HFFc6 (cell line): Measurements from ENCODE around the gene RLN3. TPM values are rescaled to one million over a fixed set of nuclear protein-coding genes. Genes with fewer than 3 reads are reported as not detected.
"Not testable (repeated sequence)": the region's sequence is repeated elsewhere in the genome, so short reads cannot be mapped to it uniquely, and the experiment has no call there.

Source experiments
- DNase-seq: peaks from one replicate; pipeline ENCODE4 v3.0.0-alpha.2; 2018
- H3K27ac Mint-ChIP-seq: 2 replicates; pipeline ENCODE4 v1.8.0; 2020; ENCODE audit warnings: mild to moderate bottlenecking, mixed read lengths
- H3K27me3 Mint-ChIP-seq: 2 replicates; pipeline ENCODE4 v1.8.0; 2021; ENCODE audit warnings: mild to moderate bottlenecking, moderate library complexity, mixed read lengths; ENCODE audit not compliant: insufficient read depth
- H3K36me3 Mint-ChIP-seq: 2 replicates; pipeline ENCODE4 v1.8.0; 2021; ENCODE audit warnings: low read depth, mixed read lengths
- H3K4me1 Mint-ChIP-seq: 2 replicates; pipeline ENCODE4 v1.8.0; 2020; ENCODE audit warnings: low read depth, mixed read lengths
- H3K4me3 Mint-ChIP-seq: 2 replicates; pipeline ENCODE4 v1.8.0; 2020; ENCODE audit warnings: mild to moderate bottlenecking, moderate library complexity, mixed read lengths
- H3K9me3 Mint-ChIP-seq: 2 replicates; pipeline ENCODE4 v1.8.0; 2020; ENCODE audit warnings: mild to moderate bottlenecking, mixed read lengths
- total RNA-seq, 6 experiments: library from RNA; stranded (reverse); fragmentation: NEBNext Ultra II Directional; extraction: Animal tissue kit (Norgen Biotek cat#: 25700); gene quantifications; 2 replicates in 1 of 6; 3 replicates in 5 of 6; pipeline ENCODE4 v1.2.3, GENCODE V29; 2021
- TF ChIP-seq, protein P1 (sequence below): fragments of 200-600 bp; sonication (generic); IDR thresholded peaks from 2 replicates; pipeline ENCODE4 v1.5.0; 2021; ENCODE audit warnings: antibody characterized with exemption, mild to moderate bottlenecking

RLN3 gene
- total RNA-seq, 6 experiments from 2014 or later: not detected

DNA sequence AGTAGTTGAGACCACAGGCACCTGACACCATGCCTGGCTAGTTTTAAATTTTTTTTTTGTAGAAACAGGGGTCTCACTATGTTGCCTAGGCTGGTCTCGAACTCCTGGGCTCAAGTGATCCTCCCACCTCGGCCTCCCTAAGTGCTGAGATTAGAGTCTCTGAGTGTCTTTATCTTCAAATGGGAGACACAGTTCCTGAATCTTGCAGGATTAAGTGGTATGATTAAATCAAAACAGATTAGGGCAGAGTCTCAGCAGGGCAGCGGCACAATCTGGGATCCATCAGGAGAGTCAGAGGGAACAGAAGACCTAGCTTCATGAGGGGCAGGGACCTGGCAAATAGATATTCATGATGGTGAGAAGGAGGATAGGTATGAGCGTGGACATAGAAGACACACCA is 953 bp downstream of the RLN3 start:
- TF ChIP-seq, protein P1, sequence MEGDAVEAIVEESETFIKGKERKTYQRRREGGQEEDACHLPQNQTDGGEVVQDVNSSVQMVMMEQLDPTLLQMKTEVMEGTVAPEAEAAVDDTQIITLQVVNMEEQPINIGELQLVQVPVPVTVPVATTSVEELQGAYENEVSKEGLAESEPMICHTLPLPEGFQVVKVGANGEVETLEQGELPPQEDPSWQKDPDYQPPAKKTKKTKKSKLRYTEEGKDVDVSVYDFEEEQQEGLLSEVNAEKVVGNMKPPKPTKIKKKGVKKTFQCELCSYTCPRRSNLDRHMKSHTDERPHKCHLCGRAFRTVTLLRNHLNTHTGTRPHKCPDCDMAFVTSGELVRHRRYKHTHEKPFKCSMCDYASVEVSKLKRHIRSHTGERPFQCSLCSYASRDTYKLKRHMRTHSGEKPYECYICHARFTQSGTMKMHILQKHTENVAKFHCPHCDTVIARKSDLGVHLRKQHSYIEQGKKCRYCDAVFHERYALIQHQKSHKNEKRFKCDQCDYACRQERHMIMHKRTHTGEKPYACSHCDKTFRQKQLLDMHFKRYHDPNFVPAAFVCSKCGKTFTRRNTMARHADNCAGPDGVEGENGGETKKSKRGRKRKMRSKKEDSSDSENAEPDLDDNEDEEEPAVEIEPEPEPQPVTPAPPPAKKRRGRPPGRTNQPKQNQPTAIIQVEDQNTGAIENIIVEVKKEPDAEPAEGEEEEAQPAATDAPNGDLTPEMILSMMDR: no peak
- H3K4me1 Mint-ChIP-seq: peaks cover 2% of the 10 kb centered on the region
- no peak overlapping the region for H3K4me3 Mint-ChIP-seq
- H3K27ac Mint-ChIP-seq: no peak overlapping the region
- no peaks in the 10 kb centered on the region for H3K9me3 Mint-ChIP-seq
- no peaks in the 10 kb centered on the region for H3K36me3 Mint-ChIP-seq
- peaks cover 5% of the 10 kb centered on the region for H3K27me3 Mint-ChIP-seq
- DNase-seq: no peak

DNA sequence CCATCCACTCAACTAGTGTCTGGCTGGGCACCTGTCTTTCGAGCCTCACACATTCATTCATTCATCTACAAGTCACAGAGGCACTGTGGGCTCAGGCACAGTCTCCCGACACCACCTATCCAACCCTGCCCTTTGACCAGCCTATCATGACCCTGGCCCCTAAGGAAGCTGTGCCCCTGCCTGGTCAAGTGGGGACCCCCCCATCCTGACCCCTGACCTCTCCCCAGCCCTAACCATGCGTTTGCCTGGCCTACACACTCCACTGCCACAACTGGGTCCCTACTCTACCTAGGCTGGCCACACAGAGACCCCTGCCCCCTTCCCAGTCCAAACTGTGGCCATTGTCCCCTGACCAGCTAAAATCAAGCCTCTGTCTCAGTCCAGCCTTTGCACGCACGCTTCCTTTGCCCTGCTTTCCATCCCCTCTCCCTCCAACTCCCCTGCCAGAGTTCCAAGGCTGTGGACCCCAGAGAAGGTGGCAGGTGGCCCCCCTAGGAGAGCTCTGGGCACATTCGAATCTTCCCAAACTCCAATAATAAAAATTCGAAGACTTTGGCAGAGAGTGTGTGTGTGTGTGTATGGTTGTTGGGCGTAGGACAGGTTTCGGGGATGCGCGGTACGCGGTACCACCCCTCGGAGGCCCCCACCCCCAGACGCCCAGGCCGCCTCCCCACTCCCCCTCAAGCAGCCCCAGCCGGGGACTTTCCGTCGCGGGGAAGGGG is 3.2 kb downstream of the RLN3 start:
- no peak overlapping the region for H3K27ac Mint-ChIP-seq
- TF ChIP-seq, protein P1: no peak
- H3K4me3 Mint-ChIP-seq: peak overlapping the region; percentile 88
- peaks cover 5% of the 10 kb centered on the region for H3K27me3 Mint-ChIP-seq
- H3K4me1 Mint-ChIP-seq: peaks cover 12% of the 10 kb centered on the region
- DNase-seq: no peak
- no peaks in the 10 kb centered on the region for H3K36me3 Mint-ChIP-seq
- H3K9me3 Mint-ChIP-seq: no peaks in the 10 kb centered on the region

GRCh38 chr19:14031719-14032480 is 4.0 kb downstream of the RLN3 start, which contains the start of gene IL27RA:
IL27RA (plus strand) TSS chr19:14031762; CDS start chr19:14031873, 111 bp downstream.
- H3K4me3 Mint-ChIP-seq: peak within 1 kb of the TSS; percentile 88
- H3K27ac Mint-ChIP-seq: peak within 1 kb of the TSS; percentile 45
- no peaks in the 10 kb centered on the region for H3K9me3 Mint-ChIP-seq
- peak; percentile 22 for DNase-seq
- H3K36me3 Mint-ChIP-seq: no peaks in the 10 kb centered on the region
- TF ChIP-seq, protein P1: peak; percentile 73
- peaks cover 5% of the 10 kb centered on the region for H3K27me3 Mint-ChIP-seq
- H3K4me1 Mint-ChIP-seq: peaks cover 14% of the 10 kb centered on the region

DNA sequence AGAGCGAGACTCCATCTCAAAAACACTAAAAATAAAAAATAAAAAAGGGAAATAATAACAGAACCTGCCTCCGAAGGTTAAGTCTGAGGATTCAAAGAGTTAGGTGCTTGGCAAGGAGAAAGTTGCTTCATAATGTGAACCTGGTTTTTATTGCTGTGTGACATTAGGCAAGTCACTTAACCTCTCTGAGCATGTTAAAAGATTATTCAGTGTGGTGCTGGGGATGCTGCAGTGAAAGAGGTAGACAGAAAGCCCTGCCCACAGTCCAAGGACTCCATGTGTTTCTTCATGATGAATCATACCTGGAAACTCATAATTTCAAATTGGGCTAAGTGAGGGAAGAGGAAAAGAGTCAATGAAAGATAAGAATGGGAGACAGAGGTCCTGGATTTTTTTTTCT is 6.0 kb downstream of the RLN3 start:
- H3K36me3 Mint-ChIP-seq: no peaks in the 10 kb centered on the region
- TF ChIP-seq, protein P1: no peak
- H3K9me3 Mint-ChIP-seq: no peaks in the 10 kb centered on the region
- no peak for DNase-seq
- peaks cover 14% of the 10 kb centered on the region for H3K4me1 Mint-ChIP-seq
- H3K27me3 Mint-ChIP-seq: peaks cover 2% of the 10 kb centered on the region; the same call in 1 of the 2 replicates
- no peak overlapping the region; the same call in 1 of the 2 replicates for H3K27ac Mint-ChIP-seq
- no peak overlapping the region for H3K4me3 Mint-ChIP-seq

GRCh38 chr19:14035159-14035558 is 7.2 kb downstream of the RLN3 start:
- H3K27me3 Mint-ChIP-seq, DNase-seq, H3K36me3 Mint-ChIP-seq, H3K27ac Mint-ChIP-seq, H3K4me3 Mint-ChIP-seq, H3K9me3 Mint-ChIP-seq: not testable (repeated sequence)
- TF ChIP-seq, protein P1: peak; percentile 47
- H3K4me1 Mint-ChIP-seq: peaks cover 14% of the 10 kb centered on the region
